OCI-LY7 (cell line): ENCODE results near the gene GLS. TPM values are rescaled to one million over a fixed set of nuclear protein-coding genes. Genes with fewer than 3 reads are reported as not detected.

Experiments
- BruUV-seq: library from RNA; stranded (reverse); fragments of 400-500 nt; replicated peaks from 2 replicates; lab custom pipeline; 2021; lab: Mats Ljungman, UMichigan
- CTCF ChIA-PET: fragments of 300-600 bp; sonication (Branson Sonifier 250); formaldehyde crosslinking; loops from one replicate; lab custom pipeline; 2022; ENCODE audit warnings: antibody characterized with exemption; ENCODE audit not compliant: unreplicated experiment; lab: Charles Lee
- POLR2A ChIA-PET: fragments of 300-600 bp; sonication (Branson Sonifier 250); formaldehyde crosslinking; loops from one replicate; lab custom pipeline; 2022; ENCODE audit warnings: antibody characterized with exemption; lab: Charles Lee
- DNase-seq: peaks from one replicate; pipeline ENCODE4 v3.0.0-alpha.2; 2015; ENCODE audit warnings: low spot score
- H2AFZ ChIP-seq: fragments of 200-600 bp; sonication (generic), shearing (Covaris generic); 2 replicates; pipeline ENCODE4 v1.6.1; 2014; ENCODE audit warnings: mild to moderate bottlenecking, antibody characterized with exemption, low read length, moderate library complexity
- H3K27ac ChIP-seq: fragments of 200-600 bp; sonication (generic); 2 replicates; pipeline ENCODE4 v1.5.1; 2014; ENCODE audit warnings: mixed run types, low read depth, mild to moderate bottlenecking, moderate library complexity, low read length, inconsistent platforms; ENCODE audit not compliant: poor library complexity, severe bottlenecking
- H3K36me3 ChIP-seq: fragments of 200-600 bp; sonication (generic); 2 replicates; pipeline ENCODE4 v1.6.1; 2014; ENCODE audit warnings: mild to moderate bottlenecking, antibody characterized with exemption, low read length, moderate library complexity, mixed read lengths; ENCODE audit not compliant: insufficient read depth
- H3K4me1 ChIP-seq: fragments of 200-600 bp; sonication (generic); 2 replicates; pipeline ENCODE4 v1.5.1; 2014; ENCODE audit warnings: mild to moderate bottlenecking, low read length; ENCODE audit not compliant: insufficient read depth, poor library complexity, severe bottlenecking
- H3K4me2 ChIP-seq: fragments of 200-600 bp; sonication (generic); 2 replicates; pipeline ENCODE4 v1.6.1; 2014; ENCODE audit warnings: mild to moderate bottlenecking, low read length
- H3K4me3 ChIP-seq: fragments of 200-600 bp; sonication (generic); 2 replicates; pipeline ENCODE4 v1.5.1; 2014; ENCODE audit warnings: mild to moderate bottlenecking, low read depth, low read length; ENCODE audit not compliant: poor library complexity, severe bottlenecking
- H3K79me2 ChIP-seq: fragments of 200-600 bp; sonication (generic); 2 replicates; pipeline ENCODE4 v1.6.1; 2016; ENCODE audit warnings: low read depth, mild to moderate bottlenecking, low read length, moderate library complexity, mixed read lengths; ENCODE audit not compliant: insufficient read depth
- H3K9me2 ChIP-seq: fragments of 200-600 bp; sonication (generic); 2 replicates; pipeline ENCODE4 v1.6.1; 2016; ENCODE audit warnings: mild to moderate bottlenecking, low read length, mixed read lengths; ENCODE audit not compliant: insufficient read depth
- H3K9me3 ChIP-seq: fragments of 200-600 bp; sonication (generic); 2 replicates; pipeline ENCODE4 v1.6.1; 2014; ENCODE audit warnings: mild to moderate bottlenecking, mixed run types, low read length, mixed read lengths
- H4K20me1 ChIP-seq: fragments of 200-600 bp; sonication (generic); 2 replicates; pipeline ENCODE4 v1.6.1; 2014; ENCODE audit warnings: mild to moderate bottlenecking, antibody characterized with exemption, low read length, moderate library complexity, mixed read lengths; ENCODE audit not compliant: insufficient read depth
- EZH2phosphoT487 ChIP-seq: fragments of 200-600 bp; sonication (generic); IDR thresholded peaks from 2 replicates; pipeline ENCODE4 v1.6.1; 2018; ENCODE audit warnings: low read depth, borderline replicate concordance, mild to moderate bottlenecking, mixed run types, antibody characterized with exemption, low read length, moderate library complexity, mixed read lengths
- intact Hi-C: fragments of 100-400 bp; cut with micrococcal nuclease; formaldehyde crosslinking; loops from one replicate; pipeline ENCODE4 v1.10.0; 2022; ENCODE audit not compliant: unreplicated experiment
- total RNA-seq, 2 experiments: library from RNA; depleted of rRNA in 1 of 2; stranded (reverse); fragments of >200 nt in 1 of 2; shearing (Covaris generic) in 1 of 2; gene quantifications; 2 replicates each; pipeline ENCODE4 v1.2.3, GENCODE V29; 2014 to 2022
- TF ChIP-seq, protein P1 (sequence below): fragments of 200-600 bp; sonication (generic); conservative IDR thresholded peaks from 2 replicates; pipeline ENCODE4 v1.5.1; 2014; ENCODE audit warnings: mild to moderate bottlenecking, antibody characterized with exemption, low read length, moderate library complexity, mixed read lengths

Gene GLS
- total RNA-seq, 2 experiments from 2014 or later: 102 to 103 TPM

DNA sequence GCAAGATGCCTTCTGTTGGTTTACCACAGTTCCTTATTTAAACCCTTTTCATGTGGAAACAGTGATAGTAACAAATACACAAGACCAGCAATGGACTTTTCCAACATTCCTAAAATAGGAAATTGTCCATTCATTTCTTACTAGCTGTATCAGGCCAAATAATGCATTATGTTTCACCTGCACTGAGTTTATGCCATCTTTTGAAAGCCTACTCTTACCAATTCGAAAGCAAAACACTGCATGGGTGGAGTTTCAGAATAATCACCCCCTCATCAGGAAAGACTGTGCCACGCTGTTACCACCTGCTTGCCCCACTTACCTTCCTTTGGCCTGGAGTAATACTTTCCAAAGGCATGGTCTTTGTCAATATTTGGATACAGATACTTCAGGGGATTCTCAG lies 95.9 kb downstream of the GLS start:
- Histone ChIP-seq H3K36me3 (peaks cover 92% of the 10 kb centered on the region), H3K4me1 (no peaks in the 10 kb centered on the region), H3K4me2 (no peak overlapping the region), H3K4me3 (no peak overlapping the region), H3K9me3 (no peaks in the 10 kb centered on the region), H3K27ac (no peak overlapping the region), H4K20me1 (no peaks in the 10 kb centered on the region), H2AFZ (no peak overlapping the region), H3K9me2 (no peaks in the 10 kb centered on the region), H3K79me2 (no peaks in the 10 kb centered on the region)
- POLR2A ChIA-PET: interaction anchor here (1.3 to 2.3 kb wide), 2 partner anchors 8 to 13 kb away, joined by 4 to 5 read pairs; no protein-coding TSS in a partner anchor
- no TSS peak for BruUV-seq
- no peak for DNase-seq
- intact Hi-C loops: no loop called here
- no peak for TF ChIP-seq EZH2phosphoT487
- TF ChIP-seq, protein P1, sequence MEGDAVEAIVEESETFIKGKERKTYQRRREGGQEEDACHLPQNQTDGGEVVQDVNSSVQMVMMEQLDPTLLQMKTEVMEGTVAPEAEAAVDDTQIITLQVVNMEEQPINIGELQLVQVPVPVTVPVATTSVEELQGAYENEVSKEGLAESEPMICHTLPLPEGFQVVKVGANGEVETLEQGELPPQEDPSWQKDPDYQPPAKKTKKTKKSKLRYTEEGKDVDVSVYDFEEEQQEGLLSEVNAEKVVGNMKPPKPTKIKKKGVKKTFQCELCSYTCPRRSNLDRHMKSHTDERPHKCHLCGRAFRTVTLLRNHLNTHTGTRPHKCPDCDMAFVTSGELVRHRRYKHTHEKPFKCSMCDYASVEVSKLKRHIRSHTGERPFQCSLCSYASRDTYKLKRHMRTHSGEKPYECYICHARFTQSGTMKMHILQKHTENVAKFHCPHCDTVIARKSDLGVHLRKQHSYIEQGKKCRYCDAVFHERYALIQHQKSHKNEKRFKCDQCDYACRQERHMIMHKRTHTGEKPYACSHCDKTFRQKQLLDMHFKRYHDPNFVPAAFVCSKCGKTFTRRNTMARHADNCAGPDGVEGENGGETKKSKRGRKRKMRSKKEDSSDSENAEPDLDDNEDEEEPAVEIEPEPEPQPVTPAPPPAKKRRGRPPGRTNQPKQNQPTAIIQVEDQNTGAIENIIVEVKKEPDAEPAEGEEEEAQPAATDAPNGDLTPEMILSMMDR: no peak
- CTCF ChIA-PET: no interaction called here

DNA sequence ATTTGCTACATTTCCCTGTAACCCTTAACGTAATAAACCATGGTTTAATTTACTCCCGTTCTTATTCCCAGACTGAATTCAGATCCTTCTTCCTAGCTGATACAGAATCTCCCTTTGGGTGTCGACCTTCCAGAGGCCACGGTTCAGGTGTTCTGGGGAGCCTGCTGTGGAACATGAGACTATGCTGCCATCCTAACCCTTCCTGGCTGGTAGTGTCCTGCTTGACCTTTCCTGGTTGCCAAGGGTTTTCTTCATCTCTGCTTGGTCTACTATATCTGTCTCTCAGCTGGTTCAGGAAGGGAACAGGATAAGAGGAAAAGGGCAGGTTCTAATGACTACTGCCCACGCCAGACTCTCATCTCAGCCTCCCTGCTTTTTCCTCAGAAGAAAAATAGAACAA lies 96.9 kb downstream of the GLS start:
- intact Hi-C loops: no loop called here
- Histone ChIP-seq H3K4me2 (no peak overlapping the region), H3K36me3 (peaks cover 94% of the 10 kb centered on the region), H3K9me2 (no peaks in the 10 kb centered on the region), H3K27ac (no peak overlapping the region), H3K9me3 (no peaks in the 10 kb centered on the region), H3K4me3 (no peak overlapping the region), H3K79me2 (no peaks in the 10 kb centered on the region), H2AFZ (no peak overlapping the region), H4K20me1 (no peaks in the 10 kb centered on the region), H3K4me1 (no peaks in the 10 kb centered on the region)
- DNase-seq: no peak
- ChIA-PET CTCF (no interaction called here), POLR2A (interaction anchor here (0.6 to 2.3 kb wide), 2 partner anchors 9 to 67 kb away, joined by 4 to 5 read pairs; no protein-coding TSS in a partner anchor)
- no peak for TF ChIP-seq EZH2phosphoT487
- TF ChIP-seq, protein P1: no peak
- no TSS peak for BruUV-seq

DNA sequence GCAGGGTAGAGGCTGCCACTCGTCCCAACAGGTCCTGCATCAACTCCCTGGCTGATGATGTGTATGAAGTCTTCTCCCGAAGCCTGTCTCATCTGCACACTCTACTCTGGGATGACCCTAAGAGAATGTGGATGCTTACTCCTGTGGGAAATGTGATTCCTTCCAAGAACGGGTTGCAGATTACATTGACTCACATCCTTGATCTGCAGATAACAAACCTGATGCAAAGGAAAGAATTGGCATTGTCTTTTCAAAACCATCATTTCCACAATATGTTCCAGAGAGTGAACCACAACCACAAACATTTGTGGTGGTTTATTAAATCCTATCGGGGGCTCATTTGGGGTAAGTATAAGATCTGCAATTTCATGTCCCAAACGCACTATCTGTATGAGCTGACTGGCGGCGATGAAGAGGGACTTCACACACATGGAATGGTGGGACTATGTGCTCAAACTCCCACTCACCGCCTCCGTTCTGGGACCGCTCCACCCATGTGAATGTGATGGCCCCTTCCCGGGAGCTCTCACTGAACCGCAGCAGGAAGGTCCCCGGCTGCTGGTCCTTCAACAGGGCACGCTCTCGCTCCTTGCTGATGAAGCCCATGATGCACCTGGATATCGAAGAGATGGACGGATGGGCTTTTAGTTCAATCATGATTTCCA lies 97.9 kb downstream of the GLS start:
- no peak overlapping the region for H3K27ac ChIP-seq
- no TSS peak for BruUV-seq
- intact Hi-C loops: no loop called here

More for the DNA sequence above, 97.9 kb downstream of the GLS start:
- Histone ChIP-seq H3K36me3 (peaks cover 96% of the 10 kb centered on the region), H3K9me3 (no peaks in the 10 kb centered on the region), H3K4me3 (no peak overlapping the region), H4K20me1 (no peaks in the 10 kb centered on the region), H2AFZ (no peak overlapping the region), H3K9me2 (no peaks in the 10 kb centered on the region), H3K4me1 (no peaks in the 10 kb centered on the region), H3K79me2 (no peaks in the 10 kb centered on the region), H3K4me2 (no peak overlapping the region)
- ChIA-PET CTCF (no interaction called here), POLR2A (interaction anchor here (0.6 kb wide), 1 partner anchor 86 kb away, joined by 3 read pairs; no protein-coding TSS in a partner anchor)
- DNase-seq: no peak
- TF ChIP-seq, protein P1: no peak
- TF ChIP-seq EZH2phosphoT487: no peak
